Measurements from ENCODE around the gene SP8. TPM values are rescaled to one million over a fixed set of nuclear protein-coding genes. Genes with fewer than 3 reads are reported as not detected.

Gene SP8
- total RNA-seq, 1 experiment from 2014 or later, result not detected

- in situ Hi-C loops (cut with HindIII; ENCODE audit: low sequenced_read_pairs), result no loop called here
- DNase-seq (ENCODE audit: low spot score), result no peak
These were observed 9.2 kb upstream of the SP8 start for GRCh38 chr7:20795881-20796280.

- in situ Hi-C loops (cut with HindIII; ENCODE audit: low sequenced_read_pairs), result no loop called here
- DNase-seq (ENCODE audit: low spot score), result no peak
These were observed 8.7 kb upstream of the SP8 start for GRCh38 chr7:20795361-20795760.

GRCh38 chr7:20794676-20795075 lies 8.0 kb upstream of the SP8 start:
- DNase-seq (ENCODE audit: low spot score), result no peak
- in situ Hi-C loops (cut with HindIII; ENCODE audit: low sequenced_read_pairs), result no loop called here

GRCh38 chr7:20793694-20794394 lies 7.2 kb upstream of the SP8 start:
- no peak for DNase-seq (ENCODE audit: low spot score)
- in situ Hi-C loops (cut with HindIII; ENCODE audit: low sequenced_read_pairs), result no loop called here

- in situ Hi-C loops (cut with HindIII; ENCODE audit: low sequenced_read_pairs), result no loop called here
- no peak for DNase-seq (ENCODE audit: low spot score)
These were observed 6.6 kb upstream of the SP8 start for GRCh38 chr7:20793248-20793647.

GRCh38 chr7:20791538-20792434 lies 5.1 kb upstream of the SP8 start:
- in situ Hi-C loops (cut with HindIII; ENCODE audit: low sequenced_read_pairs), result no loop called here

GRCh38 chr7:20790375-20790774 lies 3.7 kb upstream of the SP8 start:
- in situ Hi-C loops (cut with HindIII; ENCODE audit: low sequenced_read_pairs), result no loop called here
- DNase-seq (ENCODE audit: low spot score), result no peak

More at GRCh38 chr7:20791538-20792434, 5.1 kb upstream of the SP8 start:
- DNase-seq (ENCODE audit: low spot score), result no peak

GRCh38 chr7:20788420-20788990 lies 1.8 kb upstream of the SP8 start:
- no peak for DNase-seq (ENCODE audit: low spot score)
- in situ Hi-C loops (cut with HindIII; ENCODE audit: low sequenced_read_pairs), result no loop called here

- DNase-seq (ENCODE audit: low spot score), result no peak
- in situ Hi-C loops (cut with HindIII; ENCODE audit: low sequenced_read_pairs), result no loop called here
These were observed 1.2 kb upstream of the SP8 start for GRCh38 chr7:20787660-20788419.

GRCh38 chr7:20786421-20786778 lies 286 bp downstream of the SP8 start:
- no peak for DNase-seq (ENCODE audit: low spot score)
- in situ Hi-C loops (cut with HindIII; ENCODE audit: low sequenced_read_pairs), result no loop called here

- in situ Hi-C loops (cut with HindIII; ENCODE audit: low sequenced_read_pairs), result no loop called here
- DNase-seq (ENCODE audit: low spot score), result no peak
These were observed 655 bp downstream of the SP8 start for GRCh38 chr7:20786049-20786412.

- no peak for DNase-seq (ENCODE audit: low spot score)
- in situ Hi-C loops (cut with HindIII; ENCODE audit: low sequenced_read_pairs), result no loop called here
These were observed 1.3 kb downstream of the SP8 start for GRCh38 chr7:20785157-20786048.

GRCh38 chr7:20784388-20785156 lies 2.1 kb downstream of the SP8 start:
- in situ Hi-C loops (cut with HindIII; ENCODE audit: low sequenced_read_pairs), result no loop called here
- DNase-seq (ENCODE audit: low spot score), result no peak

GRCh38 chr7:20783700-20784387 lies 2.8 kb downstream of the SP8 start:
- in situ Hi-C loops (cut with HindIII; ENCODE audit: low sequenced_read_pairs), result no loop called here
- no peak for DNase-seq (ENCODE audit: low spot score)

- no peak for DNase-seq (ENCODE audit: low spot score)
- in situ Hi-C loops (cut with HindIII; ENCODE audit: low sequenced_read_pairs), result no loop called here
These were observed 3.5 kb downstream of the SP8 start for GRCh38 chr7:20783125-20783699.

- in situ Hi-C loops (cut with HindIII; ENCODE audit: low sequenced_read_pairs), result no loop called here
- DNase-seq (ENCODE audit: low spot score), result no peak
These were observed 7.6 kb downstream of the SP8 start for GRCh38 chr7:20779041-20779440.

- no peak for DNase-seq (ENCODE audit: low spot score)
- in situ Hi-C loops (cut with HindIII; ENCODE audit: low sequenced_read_pairs), result no loop called here
These were observed 8.5 kb downstream of the SP8 start for GRCh38 chr7:20778063-20778721.

Data from G401 (cell line).